Duodenal mucosa (tissue), 2 donors: ENCODE measurements around the gene TNP1.

Experiments
- H3K27ac ChIP-seq: one replicate; pipeline ENCODE4 v1.7.0; 2013; ENCODE audit warnings: low read depth, low read length
- H3K27me3 ChIP-seq, 2 donors: one replicate each; pipeline ENCODE4 v1.7.0; 2013; ENCODE audit warnings: low read length in 2 of 2, control low read depth in 1 of 2; ENCODE audit not compliant: insufficient read depth in 2 of 2, control insufficient read depth in 1 of 2
- H3K36me3 ChIP-seq, 2 donors: one replicate each; pipeline ENCODE4 v1.7.0; 2013; ENCODE audit warnings: low read length in 2 of 2, control low read depth in 1 of 2; ENCODE audit not compliant: insufficient read depth in 2 of 2, control insufficient read depth in 1 of 2
- H3K4me1 ChIP-seq, 2 donors: one replicate each; pipeline ENCODE4 v1.7.0; 2013; ENCODE audit warnings: low read length in 2 of 2, control low read depth in 1 of 2; ENCODE audit not compliant: insufficient read depth in 2 of 2, control insufficient read depth in 1 of 2
- H3K4me3 ChIP-seq, 2 donors: one replicate each; pipeline ENCODE4 v1.7.0; 2013; ENCODE audit warnings: low read length in 2 of 2, low read depth in 1 of 2
- H3K9ac ChIP-seq, 2 donors: one replicate each; pipeline ENCODE4 v1.7.0; 2013; ENCODE audit warnings: low read length in 2 of 2, low read depth in 1 of 2
- H3K9me3 ChIP-seq, 2 donors: one replicate each; pipeline ENCODE4 v1.7.0; 2013; ENCODE audit warnings: low read length in 2 of 2, control low read depth in 1 of 2; ENCODE audit not compliant: control insufficient read depth in 1 of 2

The TNP1 gene

DNA sequence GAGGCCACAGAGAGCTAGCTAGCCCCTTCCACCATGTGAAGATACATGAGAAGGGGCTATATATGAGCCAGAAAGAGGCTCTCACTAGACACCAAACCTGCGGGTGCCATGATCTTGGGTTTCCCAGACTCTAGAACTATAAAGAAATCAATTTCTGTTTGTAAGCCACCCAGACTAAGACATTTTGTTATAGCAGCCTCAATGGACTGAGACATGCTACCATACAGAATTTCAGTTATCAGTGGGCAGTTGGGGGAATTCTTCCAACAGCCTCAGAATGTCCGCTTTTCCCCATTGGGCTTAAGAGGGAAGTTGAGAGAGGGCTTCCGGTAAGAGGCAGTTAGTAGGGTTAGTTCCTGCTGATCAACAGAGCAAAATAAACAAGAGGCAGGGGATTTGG lies 39.2 kb downstream of the TNP1 start:
- H3K4me1 ChIP-seq, result no peaks in the 10 kb centered on the region

DNA sequence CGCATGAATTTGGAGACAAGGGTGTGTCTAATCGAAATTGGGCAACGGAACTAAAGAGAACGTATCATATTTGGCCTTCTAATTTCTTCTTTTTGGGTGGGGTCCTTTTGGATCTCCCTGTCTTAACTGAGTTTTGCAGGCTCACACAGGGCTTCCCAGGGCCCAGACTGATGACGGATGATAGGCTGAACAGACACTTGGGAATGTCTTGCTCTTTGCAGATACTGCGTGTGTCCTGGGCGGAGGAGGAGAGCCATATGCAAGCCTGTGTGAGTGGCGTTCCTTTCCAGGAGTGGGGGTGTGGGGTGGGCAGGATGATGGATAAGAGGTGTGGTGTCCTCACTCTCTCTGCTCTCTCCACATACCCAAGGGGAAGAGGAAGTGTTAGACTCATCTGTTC lies 40.1 kb downstream of the TNP1 start:
- Histone ChIP-seq H3K4me3 (no peak overlapping the region), H3K9me3 (no peaks in the 10 kb centered on the region), H3K27me3 (no peaks in the 10 kb centered on the region), H3K36me3 (no peaks in the 10 kb centered on the region), H3K9ac (no peak overlapping the region), H3K4me1 (no peaks in the 10 kb centered on the region), H3K27ac (no peak overlapping the region)

More for the DNA sequence above, 39.2 kb downstream of the TNP1 start:
- H3K27ac ChIP-seq, result no peak overlapping the region
- no peak overlapping the region for H3K9ac ChIP-seq
- no peaks in the 10 kb centered on the region for H3K27me3 ChIP-seq
- no peaks in the 10 kb centered on the region for H3K36me3 ChIP-seq
- no peak overlapping the region for H3K4me3 ChIP-seq
- no peaks in the 10 kb centered on the region for H3K9me3 ChIP-seq

DNA sequence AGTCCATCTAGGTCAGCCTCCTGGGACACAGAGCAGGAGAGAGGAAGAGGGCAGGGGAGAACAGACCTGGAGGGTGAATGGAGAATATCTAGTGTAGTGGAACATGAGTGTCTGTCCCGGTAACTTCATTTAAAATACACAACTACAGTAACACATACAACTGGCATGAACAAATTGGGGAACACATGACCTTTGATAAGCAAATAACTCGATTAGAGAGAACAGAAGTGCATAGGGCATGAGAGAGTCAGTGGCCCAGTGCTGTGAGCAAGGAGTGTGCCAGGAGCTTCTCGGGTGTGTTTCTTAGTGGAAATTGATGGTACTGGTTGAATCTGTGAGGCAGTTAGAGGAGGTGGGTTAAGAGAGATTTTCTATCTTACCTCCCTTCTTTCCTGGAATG lies 40.8 kb downstream of the TNP1 start:
- Histone ChIP-seq H3K27me3 (no peaks in the 10 kb centered on the region), H3K4me3 (no peak overlapping the region), H3K9me3 (no peaks in the 10 kb centered on the region), H3K4me1 (no peaks in the 10 kb centered on the region), H3K27ac (no peak overlapping the region), H3K9ac (no peak overlapping the region), H3K36me3 (no peaks in the 10 kb centered on the region)

DNA sequence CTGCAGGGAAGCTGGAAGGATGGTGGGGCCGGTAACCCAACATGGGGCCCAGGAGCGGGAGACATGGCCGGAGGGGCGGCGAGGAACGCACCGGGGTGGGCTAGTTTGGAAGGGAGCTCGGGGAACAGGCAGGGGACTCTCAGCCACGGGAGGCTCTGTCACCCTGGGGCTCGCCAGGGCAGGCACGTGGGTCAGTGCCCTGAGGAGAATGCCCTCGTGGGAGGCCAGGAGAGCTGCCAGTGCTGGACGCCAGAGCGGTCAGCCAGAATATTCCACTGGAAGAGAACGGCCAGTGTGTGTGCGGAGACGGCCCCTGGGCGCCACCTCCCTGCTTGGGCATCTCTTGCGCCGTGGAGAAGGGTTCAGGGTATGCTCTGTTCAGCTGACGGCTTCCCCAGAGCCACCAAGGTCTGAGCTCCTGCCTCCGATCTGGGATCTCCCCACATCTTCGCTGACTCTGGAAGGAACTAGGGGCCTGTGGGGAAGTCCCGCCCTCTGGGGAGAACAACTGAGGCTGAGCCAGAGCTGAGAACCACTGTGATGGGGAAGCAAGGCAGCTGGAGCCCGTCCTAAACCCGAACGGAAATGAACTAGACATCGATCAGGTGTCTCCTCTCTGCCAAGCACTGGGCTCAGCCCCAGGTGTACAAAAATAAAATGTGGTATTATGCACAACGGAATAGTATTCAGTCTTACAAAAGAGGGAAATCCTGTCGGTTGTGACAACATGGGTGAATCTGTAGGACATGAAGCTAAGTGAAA lies 49.3 kb downstream of the TNP1 start:
- Histone ChIP-seq H3K4me3 (no peak overlapping the region), H3K27ac (no peak overlapping the region), H3K9me3 (no peaks in the 10 kb centered on the region), H3K9ac (no peak overlapping the region), H3K27me3 (no peaks in the 10 kb centered on the region), H3K4me1 (no peaks in the 10 kb centered on the region), H3K36me3 (no peaks in the 10 kb centered on the region)
